ENCODE results near the gene HEYL.

DNA sequence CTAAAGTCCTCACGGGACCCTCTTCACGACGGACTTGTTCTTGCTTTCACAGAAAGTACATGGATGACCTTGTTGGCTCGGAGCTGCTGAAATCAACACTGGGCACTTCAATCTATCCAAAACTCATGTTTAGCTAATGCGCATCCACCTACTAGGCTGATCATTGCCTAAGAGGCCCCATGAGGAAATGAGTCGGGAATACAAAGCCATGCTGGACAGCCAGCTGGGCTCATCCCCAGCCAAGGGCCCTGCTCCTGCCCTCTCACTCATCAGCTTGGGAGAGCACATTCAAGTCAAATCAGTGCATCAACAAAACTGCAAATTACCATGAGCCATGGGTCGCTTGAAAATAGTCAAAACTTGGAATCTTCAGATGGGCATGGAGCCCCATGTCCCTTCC lies 14.8 kb upstream of the HEYL start:
- TF ChIP-seq, protein P1, sequence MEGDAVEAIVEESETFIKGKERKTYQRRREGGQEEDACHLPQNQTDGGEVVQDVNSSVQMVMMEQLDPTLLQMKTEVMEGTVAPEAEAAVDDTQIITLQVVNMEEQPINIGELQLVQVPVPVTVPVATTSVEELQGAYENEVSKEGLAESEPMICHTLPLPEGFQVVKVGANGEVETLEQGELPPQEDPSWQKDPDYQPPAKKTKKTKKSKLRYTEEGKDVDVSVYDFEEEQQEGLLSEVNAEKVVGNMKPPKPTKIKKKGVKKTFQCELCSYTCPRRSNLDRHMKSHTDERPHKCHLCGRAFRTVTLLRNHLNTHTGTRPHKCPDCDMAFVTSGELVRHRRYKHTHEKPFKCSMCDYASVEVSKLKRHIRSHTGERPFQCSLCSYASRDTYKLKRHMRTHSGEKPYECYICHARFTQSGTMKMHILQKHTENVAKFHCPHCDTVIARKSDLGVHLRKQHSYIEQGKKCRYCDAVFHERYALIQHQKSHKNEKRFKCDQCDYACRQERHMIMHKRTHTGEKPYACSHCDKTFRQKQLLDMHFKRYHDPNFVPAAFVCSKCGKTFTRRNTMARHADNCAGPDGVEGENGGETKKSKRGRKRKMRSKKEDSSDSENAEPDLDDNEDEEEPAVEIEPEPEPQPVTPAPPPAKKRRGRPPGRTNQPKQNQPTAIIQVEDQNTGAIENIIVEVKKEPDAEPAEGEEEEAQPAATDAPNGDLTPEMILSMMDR (IDR thresholded peaks at IDR 0.05; ENCODE audit: low read depth, low read length): no peak
- TF ChIP-seq EZH2phosphoT487 (IDR thresholded peaks at IDR 0.05; ENCODE audit: low read depth): no peak
